Esophagus muscularis mucosa (tissue), 4 donors: Measurements from ENCODE around the gene LANCL3.

Source experiments
- EP300 ChIP-seq: sonication (generic); formaldehyde crosslinking; IDR thresholded peaks from one replicate; pipeline ENCODE4 v1.6.1; 2017; ENCODE audit warnings: antibody characterized with exemption
- POLR2A ChIP-seq: fragments of 450-650 bp; IDR thresholded peaks from one replicate; pipeline ENCODE4 v1.6.1; 2017; ENCODE audit warnings: antibody characterized with exemption, moderate library complexity, mild to moderate bottlenecking, low read depth
- TF ChIP-seq, protein P1 (sequence below), 3 experiments: fragments of 200-600 bp in 2 of 3; fragments of 450-650 bp in 1 of 3; sonication (generic) in 2 of 3; IDR thresholded peaks; one replicate each; pipeline ENCODE4 v1.5.1; 2017 to 2019; ENCODE audit warnings: antibody characterized with exemption in 3 of 3, mild to moderate bottlenecking in 2 of 3, moderate library complexity in 1 of 3

DNA sequence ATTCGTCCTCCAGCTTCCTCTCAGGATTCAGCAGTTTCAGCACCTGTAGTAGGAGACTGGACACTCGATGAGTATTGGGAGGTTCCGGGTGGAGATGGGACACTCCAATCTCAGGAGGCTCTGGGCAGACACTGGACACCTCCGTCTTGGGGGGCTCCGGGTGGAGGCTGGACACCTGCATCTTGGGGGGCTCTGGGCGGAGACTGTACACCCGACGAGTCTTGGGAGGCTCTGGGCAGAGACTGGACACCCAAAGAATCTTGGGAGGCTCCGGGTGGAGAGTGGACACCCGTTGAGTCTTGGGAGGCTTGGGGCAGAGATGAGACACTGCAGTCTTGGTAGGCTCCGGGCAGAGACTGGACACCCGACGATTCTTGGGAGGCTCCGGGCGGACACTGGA lies 28.7 kb upstream of the LANCL3 start:
- TF ChIP-seq, protein P1, sequence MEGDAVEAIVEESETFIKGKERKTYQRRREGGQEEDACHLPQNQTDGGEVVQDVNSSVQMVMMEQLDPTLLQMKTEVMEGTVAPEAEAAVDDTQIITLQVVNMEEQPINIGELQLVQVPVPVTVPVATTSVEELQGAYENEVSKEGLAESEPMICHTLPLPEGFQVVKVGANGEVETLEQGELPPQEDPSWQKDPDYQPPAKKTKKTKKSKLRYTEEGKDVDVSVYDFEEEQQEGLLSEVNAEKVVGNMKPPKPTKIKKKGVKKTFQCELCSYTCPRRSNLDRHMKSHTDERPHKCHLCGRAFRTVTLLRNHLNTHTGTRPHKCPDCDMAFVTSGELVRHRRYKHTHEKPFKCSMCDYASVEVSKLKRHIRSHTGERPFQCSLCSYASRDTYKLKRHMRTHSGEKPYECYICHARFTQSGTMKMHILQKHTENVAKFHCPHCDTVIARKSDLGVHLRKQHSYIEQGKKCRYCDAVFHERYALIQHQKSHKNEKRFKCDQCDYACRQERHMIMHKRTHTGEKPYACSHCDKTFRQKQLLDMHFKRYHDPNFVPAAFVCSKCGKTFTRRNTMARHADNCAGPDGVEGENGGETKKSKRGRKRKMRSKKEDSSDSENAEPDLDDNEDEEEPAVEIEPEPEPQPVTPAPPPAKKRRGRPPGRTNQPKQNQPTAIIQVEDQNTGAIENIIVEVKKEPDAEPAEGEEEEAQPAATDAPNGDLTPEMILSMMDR (IDR thresholded peaks at IDR 0.05) = no peak
- TF ChIP-seq EP300 = no peak
- TF ChIP-seq POLR2A = no peak
